Transverse colon (tissue), 4 donors: Measurements from ENCODE around the gene NUMB. TPM values are rescaled to one million over a fixed set of nuclear protein-coding genes. Genes with fewer than 3 reads are reported as not detected.
"Not testable (repeated sequence)": the region's sequence is repeated elsewhere in the genome, so short reads cannot be mapped to it uniquely, and the experiment has no call there.

Experiments used
- DNase-seq: peaks from one replicate; pipeline ENCODE4 v3.0.0-alpha.2; 2019
- H3K27ac ChIP-seq, 4 donors: fragments of 200-600 bp; sonication (generic); 2 replicates each; pipeline ENCODE4 v1.5.1; 2016 to 2018; ENCODE audit warnings: inconsistent platforms in 4 of 4
- H3K27me3 ChIP-seq: fragments of 200-600 bp; sonication (generic); 2 replicates; pipeline ENCODE4 v1.5.1; 2017; ENCODE audit warnings: inconsistent platforms
- H3K36me3 ChIP-seq, 4 donors: fragments of 200-600 bp; sonication (generic); 2 replicates each; pipeline ENCODE4 v1.5.1; 2017 to 2019; ENCODE audit warnings: inconsistent platforms in 4 of 4
- H3K4me1 ChIP-seq, 4 donors: fragments of 200-600 bp; sonication (generic); 2 replicates each; pipeline ENCODE4 v1.5.1; 2017 to 2020; ENCODE audit warnings: inconsistent platforms in 4 of 4
- H3K4me3 ChIP-seq, 4 donors: fragments of 200-600 bp; sonication (generic); 1 replicate in 1 of 4; 2 replicates in 3 of 4; pipeline versions ENCODE4 v1.5.1 to v1.6.1; 2017 to 2019; ENCODE audit warnings: inconsistent platforms in 4 of 4
- H3K9me3 ChIP-seq, 2 donors: fragments of 200-600 bp; sonication (generic); 2 replicates each; pipeline ENCODE4 v1.5.1; 2017 to 2019; ENCODE audit warnings: inconsistent platforms in 2 of 2
- CTCF ChIP-seq, 5 experiments: fragments of 200-600 bp in 3 of 5; fragments of 450-650 bp in 2 of 5; sonication (generic) in 3 of 5; IDR thresholded peaks; 1 replicate in 2 of 5; 2 replicates in 3 of 5; pipeline ENCODE4 v1.5.1; 2016 to 2017; ENCODE audit warnings: antibody characterized with exemption in 5 of 5, inconsistent platforms in 3 of 5, mild to moderate bottlenecking in 2 of 5, moderate library complexity in 1 of 5
- EP300 ChIP-seq: sonication (generic); formaldehyde crosslinking; IDR thresholded peaks from one replicate; pipeline ENCODE4 v1.6.1; 2017; ENCODE audit warnings: antibody characterized with exemption, low read depth
- POLR2A ChIP-seq: fragments of 450-650 bp; IDR thresholded peaks from one replicate; pipeline ENCODE4 v1.6.1; 2016; ENCODE audit warnings: antibody characterized with exemption, mild to moderate bottlenecking, moderate library complexity
- POLR2AphosphoS5 ChIP-seq, 3 donors: sonication (generic); formaldehyde crosslinking; IDR thresholded peaks; one replicate each; pipeline ENCODE4 v1.6.1; 2016; ENCODE audit warnings: antibody characterized with exemption in 3 of 3
- WGBS, 2 donors: methylation state at CpG; one replicate each; pipeline ENCODE4 v1.1.5; 2018; ENCODE audit warnings: low coverage in 1 of 2; 5-methylcytosine and 5-hydroxymethylcytosine counted together
- in situ Hi-C, 4 donors: fragments of 200-750 bp; cut with MboI; loops; one replicate each; pipeline versions ENCODE4 v1.15.0 to v1.15.1; 2017; ENCODE audit warnings: low sequenced_read_pairs in 3 of 4, low pct_ligation_motif_present in 1 of 4, low pct_unique_long_range_greater_than_20kb in 1 of 4
- intact Hi-C: fragments of 100-400 bp; cut with DNase I; formaldehyde crosslinking; loops from one replicate; pipeline ENCODE4 v1.15.1; 2023; ENCODE audit warnings: low total_unique reads
- total RNA-seq, 4 donors: library from RNA; depleted of rRNA; stranded (reverse); fragments of >200 nt; gene quantifications; one replicate each; pipeline ENCODE4 v1.1.0, GENCODE V29; 2016

Gene NUMB
- total RNA-seq, 4 donors from 2014 or later, result 64.7 to 117 (median 103) TPM

- no peak for TF ChIP-seq POLR2AphosphoS5 (IDR thresholded peaks at IDR 0.05)
- TF ChIP-seq CTCF (IDR thresholded peaks at IDR 0.05), result no peak
- TF ChIP-seq POLR2A, result no peak
- TF ChIP-seq EP300, result no peak
- DNase-seq, result no peak
- H3K27me3 ChIP-seq, result no peaks in the 10 kb centered on the region
- H3K4me3 ChIP-seq, result no peak overlapping the region
- no peak overlapping the region for H3K27ac ChIP-seq
- H3K36me3 ChIP-seq, result peaks cover 0 to 11% (median 5%) of the 10 kb centered on the region in 4 donors
- H3K9me3 ChIP-seq, result no peaks in the 10 kb centered on the region
- H3K4me1 ChIP-seq, result no peaks in the 10 kb centered on the region
- in situ Hi-C loops, result no loop called here
- intact Hi-C loops, result no loop called here
Measured at GRCh38 chr14:73359445-73359844, 98.9 kb downstream of the NUMB start.

GRCh38 chr14:73358187-73358586 lies 100.2 kb downstream of the NUMB start:
- in situ Hi-C loops, result no loop called here
- DNase-seq, result no peak
- peaks cover 0 to 21% (median 5%) of the 10 kb centered on the region in 4 donors for H3K36me3 ChIP-seq
- H3K27ac ChIP-seq, result no peak overlapping the region
- no peaks in the 10 kb centered on the region for H3K9me3 ChIP-seq
- no peaks in the 10 kb centered on the region for H3K4me1 ChIP-seq
- H3K4me3 ChIP-seq, result no peak overlapping the region
- intact Hi-C loops, result no loop called here
- WGBS, 2 donors, result 36 to 48% methylated on average over 1 of the region's 1 CpG
- TF ChIP-seq POLR2AphosphoS5 (IDR thresholded peaks at IDR 0.05) (no peak), CTCF (IDR thresholded peaks at IDR 0.05) (no peak), POLR2A (no peak), EP300 (no peak)
- H3K27me3 ChIP-seq, result no peaks in the 10 kb centered on the region

GRCh38 chr14:73349091-73349490 lies 109.3 kb downstream of the NUMB start:
- in situ Hi-C loops, H3K4me3 ChIP-seq, H3K27ac ChIP-seq, H3K36me3 ChIP-seq, DNase-seq, H3K9me3 ChIP-seq, H3K4me1 ChIP-seq, H3K27me3 ChIP-seq, intact Hi-C loops: not testable (repeated sequence)
- WGBS, 2 donors, result 93% methylated on average over 3 of the region's 3 CpGs; no CpG with 5 or more reads in 1 of the 2 donors

- intact Hi-C loops (no loop called here), in situ Hi-C loops (no loop called here)
- WGBS, 2 donors, result 78 to 92% methylated on average over 1 of the region's 1 CpG
- Histone ChIP-seq H3K27me3 (no peaks in the 10 kb centered on the region), H3K9me3 (no peaks in the 10 kb centered on the region), H3K4me3 (no peak overlapping the region), H3K27ac (no peak overlapping the region), H3K36me3 (peaks cover 0 to 3% (median 0%) of the 10 kb centered on the region in 4 donors), H3K4me1 (no peaks in the 10 kb centered on the region)
- TF ChIP-seq EP300, result no peak
- TF ChIP-seq CTCF (IDR thresholded peaks at IDR 0.05), result no peak
- no peak for TF ChIP-seq POLR2A
- no peak for DNase-seq
Measured at GRCh38 chr14:73344319-73344718, 114.0 kb downstream of the NUMB start.

GRCh38 chr14:73342670-73343069 lies 115.7 kb downstream of the NUMB start:
- H3K27ac ChIP-seq, result no peak overlapping the region
- no peaks in the 10 kb centered on the region for H3K27me3 ChIP-seq
- TF ChIP-seq POLR2A (no peak), CTCF (IDR thresholded peaks at IDR 0.05) (no peak), POLR2AphosphoS5 (IDR thresholded peaks at IDR 0.05) (no peak), EP300 (no peak)
- in situ Hi-C loops, result no loop called here
- H3K36me3 ChIP-seq, result peaks cover 0 to 3% (median 0%) of the 10 kb centered on the region in 4 donors
- DNase-seq, result no peak
- H3K4me1 ChIP-seq, result no peaks in the 10 kb centered on the region
- H3K4me3 ChIP-seq, result no peak overlapping the region
- intact Hi-C loops, result no loop called here
- no peaks in the 10 kb centered on the region for H3K9me3 ChIP-seq
- 46 to 74% methylated on average over 3 to 5 of the region's 5 CpGs for WGBS, 2 donors
